Lower leg skin (tissue), 3 donors: ENCODE measurements around the gene NUBP2.

Experiments
- CTCF ChIP-seq, 3 donors: fragments of 450-650 bp; IDR thresholded peaks; one replicate each; pipeline ENCODE4 v1.5.1; 2016; ENCODE audit warnings: antibody characterized with exemption in 3 of 3, mild to moderate bottlenecking in 3 of 3, moderate library complexity in 2 of 3
- POLR2A ChIP-seq, 2 donors: fragments of 450-650 bp; IDR thresholded peaks; one replicate each; pipeline ENCODE4 v1.6.1; 2016 to 2017; ENCODE audit warnings: antibody characterized with exemption in 2 of 2, mild to moderate bottlenecking in 1 of 2, moderate library complexity in 1 of 2

- TF ChIP-seq CTCF (IDR thresholded peaks at IDR 0.05) (no peak), POLR2A (IDR thresholded peaks at IDR 0.05) (no peak)
Measured at GRCh38 chr16:1788708-1789100, 5.9 kb downstream of the NUBP2 start.
